H9 (cell line): ENCODE measurements around the gene APRT. TPM values are rescaled to one million over a fixed set of nuclear protein-coding genes. Genes with fewer than 3 reads are reported as not detected.

Experiments
- DNase-seq: peaks from one replicate; pipeline ENCODE4 v3.0.0-alpha.2; 2017
- H2AFZ ChIP-seq: one replicate; pipeline ENCODE4 v1.6.1; 2013; ENCODE audit warnings: mild to moderate bottlenecking, low read length, control low read depth, moderate library complexity
- H2AK5ac ChIP-seq: 2 replicates; pipeline ENCODE4 v1.6.1; 2013; ENCODE audit warnings: low read length, control low read depth, mixed read lengths; ENCODE audit not compliant: insufficient read length
- H2BK120ac ChIP-seq: one replicate; pipeline ENCODE4 v1.6.1; 2013; ENCODE audit warnings: low read depth, mild to moderate bottlenecking, low read length, control low read depth, inconsistent platforms; ENCODE audit not compliant: poor library complexity, severe bottlenecking
- H2BK12ac ChIP-seq: 2 replicates; pipeline ENCODE4 v1.6.1; 2013; ENCODE audit warnings: low read length, control low read depth, mixed read lengths, low read depth; ENCODE audit not compliant: insufficient read length
- H2BK15ac ChIP-seq: 2 replicates; pipeline ENCODE4 v1.6.1; 2013; ENCODE audit warnings: low read depth, low read length, control low read depth
- H2BK20ac ChIP-seq: one replicate; pipeline ENCODE4 v1.6.1; 2013; ENCODE audit warnings: low read depth, mild to moderate bottlenecking, low read length, control low read depth, inconsistent platforms; ENCODE audit not compliant: poor library complexity, severe bottlenecking
- H2BK5ac ChIP-seq: 2 replicates; pipeline ENCODE4 v1.6.1; 2013; ENCODE audit warnings: low read length, control low read depth, mixed read lengths; ENCODE audit not compliant: insufficient read length
- H3K14ac ChIP-seq: 2 replicates; pipeline ENCODE4 v1.6.1; 2013; ENCODE audit warnings: low read length, control low read depth; ENCODE audit not compliant: insufficient read depth
- H3K18ac ChIP-seq: 2 replicates; pipeline ENCODE4 v1.6.1; 2013; ENCODE audit warnings: low read depth, mild to moderate bottlenecking, mixed read lengths, low read length, control low read depth; ENCODE audit not compliant: insufficient read length
- H3K23ac ChIP-seq: 2 replicates; pipeline ENCODE4 v1.6.1; 2013; ENCODE audit warnings: low read length, control low read depth, mixed read lengths, low read depth; ENCODE audit not compliant: insufficient read length
- H3K23me2 ChIP-seq: 2 replicates; pipeline ENCODE4 v1.6.1; 2013; ENCODE audit warnings: low read depth, mild to moderate bottlenecking, mixed read lengths, low read length, control low read depth; ENCODE audit not compliant: insufficient read length, poor library complexity, severe bottlenecking
- H3K27ac ChIP-seq: 2 replicates; pipeline ENCODE4 v1.5.1; 2013; ENCODE audit warnings: low read length, control low read depth, mixed read lengths, low read depth; ENCODE audit not compliant: insufficient read length
- H3K27me3 ChIP-seq: 2 replicates; pipeline ENCODE4 v1.6.1; 2013; ENCODE audit warnings: low read length, control low read depth, inconsistent platforms; ENCODE audit not compliant: insufficient read depth
- H3K4ac ChIP-seq: 2 replicates; pipeline ENCODE4 v1.6.1; 2013; ENCODE audit warnings: low read depth, mild to moderate bottlenecking, control low read depth, inconsistent platforms, low read length, moderate library complexity
- H3K4me1 ChIP-seq: 2 replicates; pipeline ENCODE4 v1.6.1; 2013; ENCODE audit warnings: low read length, control low read depth, inconsistent platforms; ENCODE audit not compliant: insufficient read depth
- H3K4me2 ChIP-seq: 2 replicates; pipeline ENCODE4 v1.6.1; 2013; ENCODE audit warnings: low read length, control low read depth, mixed read lengths; ENCODE audit not compliant: insufficient read length, insufficient read depth
- H3K56ac ChIP-seq: 2 replicates; pipeline ENCODE4 v1.6.1; 2013; ENCODE audit warnings: low read depth, mild to moderate bottlenecking, mixed read lengths, low read length, control low read depth; ENCODE audit not compliant: insufficient read length
- H3K79me1 ChIP-seq: 2 replicates; pipeline ENCODE4 v1.6.1; 2013; ENCODE audit warnings: low read depth, mild to moderate bottlenecking, moderate library complexity, low read length, control low read depth, inconsistent platforms; ENCODE audit not compliant: insufficient read depth, poor library complexity, severe bottlenecking
- H3K79me2 ChIP-seq: 2 replicates; pipeline ENCODE4 v1.6.1; 2013; ENCODE audit warnings: low read length, control low read depth, inconsistent platforms; ENCODE audit not compliant: insufficient read depth
- H3K9ac ChIP-seq: 2 replicates; pipeline ENCODE4 v1.6.1; 2013; ENCODE audit warnings: low read length, control low read depth, mixed read lengths; ENCODE audit not compliant: insufficient read length; ENCODE audit errors: extremely low read depth
- H3K9me3 ChIP-seq: one replicate; pipeline ENCODE4 v1.6.1; 2013; ENCODE audit warnings: low read depth, low read length, inconsistent platforms; ENCODE audit not compliant: control insufficient read depth
- H3T11ph ChIP-seq: one replicate; pipeline ENCODE4 v1.6.1; 2013; ENCODE audit warnings: mild to moderate bottlenecking, low read length, control low read depth, inconsistent platforms
- H4K20me1 ChIP-seq: one replicate; pipeline ENCODE4 v1.6.1; 2013; ENCODE audit not compliant: control insufficient read depth, insufficient read length, insufficient read depth
- H4K5ac ChIP-seq: 2 replicates; pipeline ENCODE4 v1.6.1; 2013; ENCODE audit warnings: low read depth, mild to moderate bottlenecking, mixed read lengths, low read length, control low read depth; ENCODE audit not compliant: insufficient read length
- H4K8ac ChIP-seq: replicated peaks from 2 replicates; pipeline ENCODE4 v1.6.1; 2013; ENCODE audit warnings: low read length, control low read depth, mixed read lengths, low read depth; ENCODE audit not compliant: insufficient read length
- H4K91ac ChIP-seq: 2 replicates; pipeline ENCODE4 v1.6.1; 2013; ENCODE audit warnings: low read depth, mild to moderate bottlenecking, moderate library complexity, mixed read lengths, low read length, control low read depth; ENCODE audit not compliant: insufficient read length
- H3K27ac Mint-ChIP-seq, 3 experiments: 2 replicates in 2 of 3; 3 replicates in 1 of 3; pipeline ENCODE4 v1.8.0; 2020 to 2021; ENCODE audit warnings: mixed read lengths in 3 of 3, mild to moderate bottlenecking in 1 of 3, moderate library complexity in 1 of 3
- H3K27me3 Mint-ChIP-seq: 2 replicates; pipeline ENCODE4 v1.8.0; 2021; ENCODE audit warnings: low read depth, mild to moderate bottlenecking, moderate library complexity, mixed read lengths
- H3K36me3 Mint-ChIP-seq, 3 experiments: 2 replicates in 2 of 3; 3 replicates in 1 of 3; pipeline ENCODE4 v1.8.0; 2020 to 2021; ENCODE audit warnings: low read depth in 3 of 3, mixed read lengths in 3 of 3; ENCODE audit not compliant: insufficient read depth in 1 of 3
- H3K4me1 Mint-ChIP-seq, 2 experiments: 2 replicates each; pipeline ENCODE4 v1.8.0; 2020; ENCODE audit warnings: mixed read lengths in 2 of 2
- H3K4me3 Mint-ChIP-seq, 2 experiments: 2 replicates in 1 of 2; 3 replicates in 1 of 2; pipeline ENCODE4 v1.8.0; 2020 to 2021; ENCODE audit warnings: mild to moderate bottlenecking in 2 of 2, mixed read lengths in 2 of 2, moderate library complexity in 1 of 2
- H3K9me3 Mint-ChIP-seq, 2 experiments: 2 replicates in 1 of 2; 3 replicates in 1 of 2; pipeline ENCODE4 v1.8.0; 2020; ENCODE audit warnings: mild to moderate bottlenecking in 2 of 2, mixed read lengths in 2 of 2, moderate library complexity in 1 of 2
- WGBS: extraction: QIAGEN DNeasy Blood & Tissue Kit; methylation state at CpG from one replicate; pipeline ENCODE4 v1.1.7; 2013; ENCODE audit warnings: missing lambda C conversion rate, low lambda C conversion rate, mixed read lengths; ENCODE audit not compliant: insufficient read length; ENCODE audit errors: extremely low coverage; 5-methylcytosine and 5-hydroxymethylcytosine counted together
- total RNA-seq: library from RNA; stranded (reverse); gene quantifications from 2 replicates; pipeline ENCODE4 v1.2.1, GENCODE V29; 2021
- TF ChIP-seq, protein P1 (sequence below): fragments of 200-600 bp; sonication (generic); conservative IDR thresholded peaks from 3 replicates; pipeline ENCODE4 v1.8.0; 2021; ENCODE audit warnings: antibody characterized with exemption, mild to moderate bottlenecking

The APRT gene
- total RNA-seq, 1 experiment from 2014 or later, result 246 TPM

DNA sequence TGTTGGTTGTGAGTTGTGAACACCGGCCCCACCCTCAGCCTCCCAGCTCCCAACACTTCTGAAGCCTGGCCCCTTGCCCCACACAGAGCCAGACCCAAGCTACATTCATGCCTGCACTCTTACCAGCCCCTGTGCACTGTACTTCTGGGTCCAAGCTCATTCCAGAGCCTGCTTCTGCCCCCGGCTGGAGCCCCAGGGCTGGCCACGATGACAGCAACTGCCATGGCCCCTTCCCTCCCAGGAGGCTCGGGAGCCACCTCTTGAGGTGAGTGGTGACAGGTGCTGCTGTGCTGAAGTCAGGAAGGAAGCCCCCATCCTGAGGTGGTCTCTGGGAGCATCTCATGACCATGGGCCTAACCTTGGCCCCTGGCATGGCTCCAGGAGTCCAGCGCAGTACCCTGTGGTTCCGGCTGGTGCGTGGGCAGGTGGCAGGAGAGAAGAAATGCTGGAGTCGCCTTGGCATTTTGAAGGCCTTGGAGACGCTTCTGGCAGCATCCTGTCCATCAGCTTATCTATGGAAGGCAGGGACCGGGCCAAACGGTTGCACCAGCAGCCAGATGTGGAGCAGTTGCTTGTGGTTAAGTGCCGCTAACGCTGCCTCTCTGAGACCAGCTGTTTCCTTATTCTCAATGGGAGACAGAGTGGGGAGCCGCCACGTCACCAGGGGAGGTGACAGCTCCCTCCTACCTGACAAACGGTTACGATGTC, 12.0 kb downstream of the APRT start:
- Histone ChIP-seq H3K4me2 (no peak overlapping the region), H4K91ac (no peak overlapping the region), H3T11ph (no peak overlapping the region), H3K4ac (no peak overlapping the region), H2BK15ac (no peak overlapping the region), H2BK120ac (no peak overlapping the region), H3K23me2 (peaks cover 9% of the 10 kb centered on the region), H3K56ac (no peak overlapping the region), H2BK20ac (no peak overlapping the region), H3K27ac (no peak overlapping the region), H3K18ac (no peak overlapping the region), H3K79me2 (peaks cover 3% of the 10 kb centered on the region; the same call in 1 of the 2 replicates), H3K4me1 (no peaks in the 10 kb centered on the region), H2AK5ac (no peak overlapping the region), H3K14ac (no peak overlapping the region), H2BK12ac (no peak overlapping the region), H4K20me1 (no peaks in the 10 kb centered on the region), H3K9me3 (no peaks in the 10 kb centered on the region), H4K5ac (no peak overlapping the region), H3K79me1 (peaks cover 2% of the 10 kb centered on the region), H2AFZ (no peak overlapping the region), H4K8ac (no peak overlapping the region), H3K9ac (no peak overlapping the region), H2BK5ac (no peak overlapping the region), H3K23ac (no peak overlapping the region), H3K27me3 (no peaks in the 10 kb centered on the region)
- DNase-seq, result peak; percentile 19
- Mint-ChIP-seq H3K4me1 (peaks cover 0 to 3% of the 10 kb centered on the region in 2 experiments; a peak in 1 of 4 replicates), H3K27ac (no peak overlapping the region), H3K27me3 (peaks cover 4% of the 10 kb centered on the region), H3K36me3 (peaks cover 0 to 6% (median 5%) of the 10 kb centered on the region in 3 experiments; a peak in 4 of 7 replicates), H3K4me3 (no peak overlapping the region), H3K9me3 (no peaks in the 10 kb centered on the region)
- TF ChIP-seq, protein P1, sequence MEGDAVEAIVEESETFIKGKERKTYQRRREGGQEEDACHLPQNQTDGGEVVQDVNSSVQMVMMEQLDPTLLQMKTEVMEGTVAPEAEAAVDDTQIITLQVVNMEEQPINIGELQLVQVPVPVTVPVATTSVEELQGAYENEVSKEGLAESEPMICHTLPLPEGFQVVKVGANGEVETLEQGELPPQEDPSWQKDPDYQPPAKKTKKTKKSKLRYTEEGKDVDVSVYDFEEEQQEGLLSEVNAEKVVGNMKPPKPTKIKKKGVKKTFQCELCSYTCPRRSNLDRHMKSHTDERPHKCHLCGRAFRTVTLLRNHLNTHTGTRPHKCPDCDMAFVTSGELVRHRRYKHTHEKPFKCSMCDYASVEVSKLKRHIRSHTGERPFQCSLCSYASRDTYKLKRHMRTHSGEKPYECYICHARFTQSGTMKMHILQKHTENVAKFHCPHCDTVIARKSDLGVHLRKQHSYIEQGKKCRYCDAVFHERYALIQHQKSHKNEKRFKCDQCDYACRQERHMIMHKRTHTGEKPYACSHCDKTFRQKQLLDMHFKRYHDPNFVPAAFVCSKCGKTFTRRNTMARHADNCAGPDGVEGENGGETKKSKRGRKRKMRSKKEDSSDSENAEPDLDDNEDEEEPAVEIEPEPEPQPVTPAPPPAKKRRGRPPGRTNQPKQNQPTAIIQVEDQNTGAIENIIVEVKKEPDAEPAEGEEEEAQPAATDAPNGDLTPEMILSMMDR, result no peak
- WGBS, result no CpG with 5 or more reads among the region's 17 CpGs
